ENCODE data around the gene PSMB9. TPM values are rescaled to one million over a fixed set of nuclear protein-coding genes. Genes with fewer than 3 reads are reported as not detected.

Gene PSMB9
- total and polyA plus RNA-seq, 2 experiments from 2014 or later, result 2.8 to 5.5 TPM

DNA sequence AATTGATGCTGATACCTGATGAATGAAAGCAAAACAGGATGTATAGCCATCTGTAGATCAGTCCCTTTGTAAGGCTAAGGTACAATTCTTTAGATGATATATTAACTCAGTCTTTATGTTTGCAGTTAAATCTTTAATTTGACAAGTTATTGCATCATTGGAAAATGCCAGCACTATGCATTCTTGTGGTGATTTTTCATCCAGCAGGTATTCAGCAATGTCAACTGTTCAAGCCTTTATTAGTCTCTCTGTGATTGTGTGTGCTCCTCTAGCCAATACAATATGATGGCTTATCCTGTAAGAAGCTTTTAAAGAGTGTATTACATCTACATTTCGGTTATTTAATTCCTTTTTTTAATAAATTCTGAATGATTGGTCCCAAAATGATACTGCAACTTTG, 52.5 kb downstream of the PSMB9 start:
- no peaks in the 10 kb centered on the region for H3K9me2 ChIP-seq (ENCODE audit: insufficient read depth)
- DNase-seq (ENCODE audit: low spot score) (no peak), ATAC-seq (no peak)
- Mint-ChIP-seq H3K27ac (no peak overlapping the region), H3K36me3 (ENCODE audit: low read depth) (no peaks in the 10 kb centered on the region), H3K27me3 (ENCODE audit: insufficient read depth, low read depth, poor library complexity) (no peaks in the 10 kb centered on the region), H3K4me1 (no peaks in the 10 kb centered on the region), H3K9me3 (no peaks in the 10 kb centered on the region), H3K4me3 (no peak overlapping the region)
- H3K4me3 ChIP-seq, result no peak overlapping the region
- H3K4me2 ChIP-seq, result no peak overlapping the region
- H3K27ac ChIP-seq (ENCODE audit: low read depth), result no peak overlapping the region
- H3K27me3 ChIP-seq (ENCODE audit: insufficient read depth), result no peaks in the 10 kb centered on the region
- H2AFZ ChIP-seq, result no peak overlapping the region
- no peaks in the 10 kb centered on the region for H4K20me1 ChIP-seq (replicated peaks; ENCODE audit: insufficient read depth)
- H3F3A ChIP-seq (replicated peaks; ENCODE audit: low read depth), result no peaks in the 10 kb centered on the region
- H3K4me1 ChIP-seq (ENCODE audit: insufficient read depth), result no peaks in the 10 kb centered on the region
- no peak for TF ChIP-seq ZNF331 (CRISPR knock-in tag; IDR thresholded peaks at IDR 0.05; ENCODE audit: low read depth)
- no peak for TF ChIP-seq ZNF114 (CRISPR knock-in tag; IDR thresholded peaks at IDR 0.05)
- TF ChIP-seq STAT1 (IDR thresholded peaks at IDR 0.05; ENCODE audit: unreplicated experiment), result no peak
- no peak for TF ChIP-seq EZH2phosphoT487 (IDR thresholded peaks at IDR 0.05; ENCODE audit: unreplicated experiment)
- TF ChIP-seq EZH2 (IDR thresholded peaks at IDR 0.05; ENCODE audit: low read depth, unreplicated experiment), result no peak
- no peak for TF ChIP-seq ETS1 (IDR thresholded peaks at IDR 0.05)
- TF ChIP-seq, protein P1, sequence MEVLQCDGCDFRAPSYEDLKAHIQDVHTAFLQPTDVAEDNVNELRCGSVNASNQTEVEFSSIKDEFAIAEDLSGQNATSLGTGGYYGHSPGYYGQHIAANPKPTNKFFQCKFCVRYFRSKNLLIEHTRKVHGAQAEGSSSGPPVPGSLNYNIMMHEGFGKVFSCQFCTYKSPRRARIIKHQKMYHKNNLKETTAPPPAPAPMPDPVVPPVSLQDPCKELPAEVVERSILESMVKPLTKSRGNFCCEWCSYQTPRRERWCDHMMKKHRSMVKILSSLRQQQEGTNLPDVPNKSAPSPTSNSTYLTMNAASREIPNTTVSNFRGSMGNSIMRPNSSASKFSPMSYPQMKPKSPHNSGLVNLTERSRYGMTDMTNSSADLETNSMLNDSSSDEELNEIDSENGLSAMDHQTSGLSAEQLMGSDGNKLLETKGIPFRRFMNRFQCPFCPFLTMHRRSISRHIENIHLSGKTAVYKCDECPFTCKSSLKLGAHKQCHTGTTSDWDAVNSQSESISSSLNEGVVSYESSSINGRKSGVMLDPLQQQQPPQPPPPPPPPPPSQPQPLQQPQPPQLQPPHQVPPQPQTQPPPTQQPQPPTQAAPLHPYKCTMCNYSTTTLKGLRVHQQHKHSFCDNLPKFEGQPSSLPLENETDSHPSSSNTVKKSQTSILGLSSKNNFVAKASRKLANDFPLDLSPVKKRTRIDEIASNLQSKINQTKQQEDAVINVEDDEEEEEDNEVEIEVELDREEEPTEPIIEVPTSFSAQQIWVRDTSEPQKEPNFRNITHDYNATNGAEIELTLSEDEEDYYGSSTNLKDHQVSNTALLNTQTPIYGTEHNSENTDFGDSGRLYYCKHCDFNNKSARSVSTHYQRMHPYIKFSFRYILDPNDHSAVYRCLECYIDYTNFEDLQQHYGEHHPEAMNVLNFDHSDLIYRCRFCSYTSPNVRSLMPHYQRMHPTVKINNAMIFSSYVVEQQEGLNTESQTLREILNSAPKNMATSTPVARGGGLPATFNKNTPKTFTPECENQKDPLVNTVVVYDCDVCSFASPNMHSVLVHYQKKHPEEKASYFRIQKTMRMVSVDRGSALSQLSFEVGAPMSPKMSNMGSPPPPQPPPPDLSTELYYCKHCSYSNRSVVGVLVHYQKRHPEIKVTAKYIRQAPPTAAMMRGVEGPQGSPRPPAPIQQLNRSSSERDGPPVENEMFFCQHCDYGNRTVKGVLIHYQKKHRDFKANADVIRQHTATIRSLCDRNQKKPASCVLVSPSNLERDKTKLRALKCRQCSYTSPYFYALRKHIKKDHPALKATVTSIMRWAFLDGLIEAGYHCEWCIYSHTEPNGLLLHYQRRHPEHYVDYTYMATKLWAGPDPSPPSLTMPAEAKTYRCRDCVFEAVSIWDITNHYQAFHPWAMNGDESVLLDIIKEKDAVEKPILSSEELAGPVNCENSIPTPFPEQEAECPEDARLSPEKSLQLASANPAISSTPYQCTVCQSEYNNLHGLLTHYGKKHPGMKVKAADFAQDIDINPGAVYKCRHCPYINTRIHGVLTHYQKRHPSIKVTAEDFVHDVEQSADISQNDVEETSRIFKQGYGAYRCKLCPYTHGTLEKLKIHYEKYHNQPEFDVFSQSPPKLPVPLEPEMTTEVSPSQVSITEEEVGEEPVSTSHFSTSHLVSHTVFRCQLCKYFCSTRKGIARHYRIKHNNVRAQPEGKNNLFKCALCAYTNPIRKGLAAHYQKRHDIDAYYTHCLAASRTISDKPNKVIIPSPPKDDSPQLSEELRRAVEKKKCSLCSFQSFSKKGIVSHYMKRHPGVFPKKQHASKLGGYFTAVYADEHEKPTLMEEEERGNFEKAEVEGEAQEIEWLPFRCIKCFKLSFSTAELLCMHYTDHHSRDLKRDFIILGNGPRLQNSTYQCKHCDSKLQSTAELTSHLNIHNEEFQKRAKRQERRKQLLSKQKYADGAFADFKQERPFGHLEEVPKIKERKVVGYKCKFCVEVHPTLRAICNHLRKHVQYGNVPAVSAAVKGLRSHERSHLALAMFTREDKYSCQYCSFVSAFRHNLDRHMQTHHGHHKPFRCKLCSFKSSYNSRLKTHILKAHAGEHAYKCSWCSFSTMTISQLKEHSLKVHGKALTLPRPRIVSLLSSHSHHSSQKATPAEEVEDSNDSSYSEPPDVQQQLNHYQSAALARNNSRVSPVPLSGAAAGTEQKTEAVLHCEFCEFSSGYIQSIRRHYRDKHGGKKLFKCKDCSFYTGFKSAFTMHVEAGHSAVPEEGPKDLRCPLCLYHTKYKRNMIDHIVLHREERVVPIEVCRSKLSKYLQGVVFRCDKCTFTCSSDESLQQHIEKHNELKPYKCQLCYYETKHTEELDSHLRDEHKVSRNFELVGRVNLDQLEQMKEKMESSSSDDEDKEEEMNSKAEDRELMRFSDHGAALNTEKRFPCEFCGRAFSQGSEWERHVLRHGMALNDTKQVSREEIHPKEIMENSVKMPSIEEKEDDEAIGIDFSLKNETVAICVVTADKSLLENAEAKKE (CRISPR knock-in tag; IDR thresholded peaks at IDR 0.05), result no peak
- no peak for TF ChIP-seq NANOG (IDR thresholded peaks at IDR 0.05; ENCODE audit: borderline replicate concordance)
- no peak for TF ChIP-seq POLR2AphosphoS5 (IDR thresholded peaks at IDR 0.05; ENCODE audit: low read depth)
- TF ChIP-seq, protein P2, sequence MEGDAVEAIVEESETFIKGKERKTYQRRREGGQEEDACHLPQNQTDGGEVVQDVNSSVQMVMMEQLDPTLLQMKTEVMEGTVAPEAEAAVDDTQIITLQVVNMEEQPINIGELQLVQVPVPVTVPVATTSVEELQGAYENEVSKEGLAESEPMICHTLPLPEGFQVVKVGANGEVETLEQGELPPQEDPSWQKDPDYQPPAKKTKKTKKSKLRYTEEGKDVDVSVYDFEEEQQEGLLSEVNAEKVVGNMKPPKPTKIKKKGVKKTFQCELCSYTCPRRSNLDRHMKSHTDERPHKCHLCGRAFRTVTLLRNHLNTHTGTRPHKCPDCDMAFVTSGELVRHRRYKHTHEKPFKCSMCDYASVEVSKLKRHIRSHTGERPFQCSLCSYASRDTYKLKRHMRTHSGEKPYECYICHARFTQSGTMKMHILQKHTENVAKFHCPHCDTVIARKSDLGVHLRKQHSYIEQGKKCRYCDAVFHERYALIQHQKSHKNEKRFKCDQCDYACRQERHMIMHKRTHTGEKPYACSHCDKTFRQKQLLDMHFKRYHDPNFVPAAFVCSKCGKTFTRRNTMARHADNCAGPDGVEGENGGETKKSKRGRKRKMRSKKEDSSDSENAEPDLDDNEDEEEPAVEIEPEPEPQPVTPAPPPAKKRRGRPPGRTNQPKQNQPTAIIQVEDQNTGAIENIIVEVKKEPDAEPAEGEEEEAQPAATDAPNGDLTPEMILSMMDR (conservative IDR thresholded peaks at IDR 0.05; ENCODE audit: low read depth in 2 of 2), result no peak
- TF ChIP-seq, protein P3, sequence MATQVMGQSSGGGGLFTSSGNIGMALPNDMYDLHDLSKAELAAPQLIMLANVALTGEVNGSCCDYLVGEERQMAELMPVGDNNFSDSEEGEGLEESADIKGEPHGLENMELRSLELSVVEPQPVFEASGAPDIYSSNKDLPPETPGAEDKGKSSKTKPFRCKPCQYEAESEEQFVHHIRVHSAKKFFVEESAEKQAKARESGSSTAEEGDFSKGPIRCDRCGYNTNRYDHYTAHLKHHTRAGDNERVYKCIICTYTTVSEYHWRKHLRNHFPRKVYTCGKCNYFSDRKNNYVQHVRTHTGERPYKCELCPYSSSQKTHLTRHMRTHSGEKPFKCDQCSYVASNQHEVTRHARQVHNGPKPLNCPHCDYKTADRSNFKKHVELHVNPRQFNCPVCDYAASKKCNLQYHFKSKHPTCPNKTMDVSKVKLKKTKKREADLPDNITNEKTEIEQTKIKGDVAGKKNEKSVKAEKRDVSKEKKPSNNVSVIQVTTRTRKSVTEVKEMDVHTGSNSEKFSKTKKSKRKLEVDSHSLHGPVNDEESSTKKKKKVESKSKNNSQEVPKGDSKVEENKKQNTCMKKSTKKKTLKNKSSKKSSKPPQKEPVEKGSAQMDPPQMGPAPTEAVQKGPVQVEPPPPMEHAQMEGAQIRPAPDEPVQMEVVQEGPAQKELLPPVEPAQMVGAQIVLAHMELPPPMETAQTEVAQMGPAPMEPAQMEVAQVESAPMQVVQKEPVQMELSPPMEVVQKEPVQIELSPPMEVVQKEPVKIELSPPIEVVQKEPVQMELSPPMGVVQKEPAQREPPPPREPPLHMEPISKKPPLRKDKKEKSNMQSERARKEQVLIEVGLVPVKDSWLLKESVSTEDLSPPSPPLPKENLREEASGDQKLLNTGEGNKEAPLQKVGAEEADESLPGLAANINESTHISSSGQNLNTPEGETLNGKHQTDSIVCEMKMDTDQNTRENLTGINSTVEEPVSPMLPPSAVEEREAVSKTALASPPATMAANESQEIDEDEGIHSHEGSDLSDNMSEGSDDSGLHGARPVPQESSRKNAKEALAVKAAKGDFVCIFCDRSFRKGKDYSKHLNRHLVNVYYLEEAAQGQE (IDR thresholded peaks at IDR 0.05; ENCODE audit: unreplicated experiment), result no peak
- TF ChIP-seq CREB1 (CRISPR knock-in tag; IDR thresholded peaks at IDR 0.05; ENCODE audit: low read depth), result no peak
- TF ChIP-seq JUNB (IDR thresholded peaks at IDR 0.05; ENCODE audit: unreplicated experiment), result no peak
- H3K36me3 ChIP-seq (ENCODE audit: insufficient read depth), result no peaks in the 10 kb centered on the region
- no peaks in the 10 kb centered on the region for H3K79me2 ChIP-seq (replicated peaks; ENCODE audit: insufficient read depth)
